ENCODE measurements around the gene SERGEF. TPM values are rescaled to one million over a fixed set of nuclear protein-coding genes. Genes with fewer than 3 reads are reported as not detected.

SERGEF gene
- total RNA-seq, 1 experiment from 2014 or later: 31.4 TPM

GRCh38 chr11:17805043-17805442, 207.8 kb downstream of the SERGEF start:
- Histone ChIP-seq H3K23me2 (ENCODE audit: insufficient read length, low read depth, low read length, poor library complexity, severe bottlenecking) (no peaks in the 10 kb centered on the region), H3K79me2 (ENCODE audit: insufficient read depth, low read length) (no peaks in the 10 kb centered on the region), H3K27ac (ENCODE audit: insufficient read length, low read depth, low read length) (no peak overlapping the region), H2AK5ac (ENCODE audit: insufficient read length, low read length) (no peak overlapping the region), H3K56ac (ENCODE audit: insufficient read length, low read depth, low read length) (no peak overlapping the region), H3K4me1 (ENCODE audit: insufficient read depth, low read length) (0 out of 2 replicates have a peak, but pooled peaks cover 2% of the 10 kb centered on the region), H4K8ac (replicated peaks; ENCODE audit: insufficient read length, low read depth, low read length) (no peak overlapping the region), H3K23ac (ENCODE audit: insufficient read length, low read depth, low read length) (no peak overlapping the region), H3K4ac (ENCODE audit: low read depth, low read length) (no peak overlapping the region), H2BK5ac (ENCODE audit: insufficient read length, low read length) (no peak overlapping the region), H3K79me1 (ENCODE audit: insufficient read depth, low read depth, low read length, poor library complexity, severe bottlenecking) (no peaks in the 10 kb centered on the region), H2AFZ (ENCODE audit: low read length) (no peak overlapping the region), H3K9ac (ENCODE audit: extremely low read depth, insufficient read length, low read length) (no peak overlapping the region), H2BK20ac (ENCODE audit: low read depth, low read length, poor library complexity, severe bottlenecking) (no peak overlapping the region), H4K20me1 (ENCODE audit: control insufficient read depth, insufficient read depth, insufficient read length) (no peaks in the 10 kb centered on the region), H3K18ac (ENCODE audit: insufficient read length, low read depth, low read length) (no peak overlapping the region), H4K5ac (ENCODE audit: insufficient read length, low read depth, low read length) (no peak overlapping the region), H2BK15ac (ENCODE audit: low read depth, low read length) (no peak overlapping the region; the same call in 1 of the 2 replicates), H2BK120ac (ENCODE audit: low read depth, low read length, poor library complexity, severe bottlenecking) (no peak overlapping the region), H3K9me3 (ENCODE audit: control insufficient read depth, low read depth, low read length) (no peaks in the 10 kb centered on the region), H4K91ac (ENCODE audit: insufficient read length, low read depth, low read length) (no peak overlapping the region), H3K4me2 (ENCODE audit: insufficient read depth, insufficient read length, low read length) (no peak overlapping the region), H3K14ac (ENCODE audit: insufficient read depth, low read length) (no peak overlapping the region), H3K27me3 (ENCODE audit: insufficient read depth, low read length) (0 out of 2 replicates have a peak, but pooled peaks cover 2% of the 10 kb centered on the region), H3T11ph (ENCODE audit: low read length) (no peak overlapping the region), H2BK12ac (ENCODE audit: insufficient read length, low read depth, low read length) (no peak overlapping the region)
- peaks cover 23 to 28% of the 10 kb centered on the region in 2 experiments for H3K4me1 Mint-ChIP-seq
- no peak for TF ChIP-seq CTCF (conservative IDR thresholded peaks at IDR 0.05)
- peaks cover 5% of the 10 kb centered on the region for H3K27me3 Mint-ChIP-seq (ENCODE audit: low read depth)
- peaks cover 0 to 6% (median 2%) of the 10 kb centered on the region in 3 experiments; a peak in 3 of 7 replicates for H3K36me3 Mint-ChIP-seq (ENCODE audit: insufficient read depth in 1 of 3, low read depth in 3 of 3)
- no peak for DNase-seq
- peaks cover 2 to 7% of the 10 kb centered on the region in 2 experiments; a peak in 2 of 5 replicates for H3K9me3 Mint-ChIP-seq
- H3K4me3 Mint-ChIP-seq: no peak overlapping the region
- no peak overlapping the region for H3K27ac Mint-ChIP-seq
- no CpG with 5 or more reads among the region's 4 CpGs for WGBS (ENCODE audit: extremely low coverage, insufficient read length, low lambda C conversion rate)
